ENCODE measurements around the gene SCG2.

The SCG2 gene

GRCh38 chr2:223582001-223582400 is 20.2 kb downstream of the SCG2 start:
- DNase-seq (ENCODE audit: low read depth in 1 of 2, low spot score in 1 of 2) = no peak

GRCh38 chr2:223580951-223581350 is 21.2 kb downstream of the SCG2 start:
- DNase-seq (ENCODE audit: low read depth in 1 of 2, low spot score in 1 of 2) = no peak

DNA sequence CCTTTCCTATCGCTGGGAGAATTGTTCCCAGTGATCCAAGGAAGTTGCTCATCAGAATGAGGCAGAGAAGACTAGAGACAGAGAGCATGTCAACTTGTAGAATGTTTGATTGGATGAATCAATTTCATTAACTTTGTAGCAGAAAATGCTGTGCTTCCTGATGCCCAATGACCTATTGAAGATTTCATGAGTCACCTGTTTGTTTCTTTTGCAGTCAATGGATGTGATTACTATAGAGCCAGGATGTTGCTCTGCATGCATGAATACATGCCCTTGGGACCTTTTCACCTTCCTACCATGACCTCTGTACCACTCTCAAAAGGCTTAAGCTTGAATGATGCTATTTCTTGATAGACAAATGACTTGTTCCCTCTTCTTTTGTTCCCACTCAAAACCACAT is 23.3 kb downstream of the SCG2 start:
- DNase-seq (ENCODE audit: low read depth in 1 of 2, low spot score in 1 of 2) = no peak

DNA sequence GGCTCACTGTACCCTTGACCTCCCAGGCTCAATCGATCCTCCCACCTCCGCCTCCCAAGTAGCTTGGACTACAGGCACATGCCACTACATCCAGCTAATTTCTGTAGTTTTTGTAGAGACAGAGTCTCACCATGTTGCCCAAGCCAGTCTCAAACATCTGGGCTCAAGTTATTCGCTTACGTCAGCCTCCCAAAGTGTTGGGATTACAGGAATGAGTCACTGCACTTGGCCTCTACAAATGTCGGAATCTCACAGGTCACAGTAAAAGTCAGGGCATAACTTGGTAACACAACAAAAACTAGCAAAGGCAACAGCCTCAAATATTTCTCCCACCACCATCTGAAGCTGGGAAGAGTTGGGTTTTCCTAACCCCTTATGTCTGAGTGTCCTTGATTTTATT is 25.3 kb downstream of the SCG2 start:
- no peak for DNase-seq (ENCODE audit: low read depth in 1 of 2, low spot score in 1 of 2)

DNA sequence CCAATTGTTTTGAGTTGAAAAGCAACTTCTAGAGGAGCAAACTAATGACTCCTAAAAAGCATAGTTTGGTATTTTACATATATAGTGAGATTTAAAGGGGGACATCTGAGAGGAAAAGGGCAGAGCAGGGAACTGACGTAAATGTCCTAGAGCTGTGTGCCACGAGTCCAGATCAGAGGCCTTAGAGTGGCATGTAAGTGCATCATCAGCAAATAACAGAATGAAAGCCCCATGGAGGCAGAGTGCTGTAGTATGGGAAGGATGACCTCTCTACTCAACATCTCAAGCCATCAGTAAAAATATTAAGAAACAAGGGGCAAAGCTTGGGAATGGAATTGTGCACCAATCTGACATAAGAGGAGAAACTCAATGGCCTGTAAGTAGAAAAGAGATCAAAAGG is 31.4 kb downstream of the SCG2 start:
- no peak for DNase-seq (ENCODE audit: low read depth in 1 of 2, low spot score in 1 of 2)

DNA sequence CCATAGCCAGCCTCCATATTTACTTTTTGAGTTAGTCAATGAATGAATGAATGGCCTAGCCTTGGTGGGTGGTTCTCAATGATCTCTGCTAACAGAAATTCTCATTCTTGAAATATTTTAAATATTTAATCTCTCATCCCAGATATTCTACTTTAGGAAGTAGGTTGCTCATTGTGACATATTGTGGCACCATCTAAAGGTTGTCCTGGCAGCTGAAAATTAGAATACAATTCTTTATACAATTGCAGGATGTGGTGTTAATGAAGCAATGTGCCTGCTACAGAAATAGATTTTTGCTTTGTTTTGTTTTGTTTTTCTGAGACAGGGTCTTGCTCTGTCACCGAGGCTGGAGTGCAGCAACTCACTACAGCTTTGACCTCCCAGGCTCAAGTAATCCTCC is 35.8 kb downstream of the SCG2 start:
- DNase-seq (ENCODE audit: low read depth in 1 of 2, low spot score in 1 of 2) = no peak

GRCh38 chr2:223563462-223563861 is 38.7 kb downstream of the SCG2 start:
- no peak for DNase-seq (ENCODE audit: low read depth in 1 of 2, low spot score in 1 of 2)

DNA sequence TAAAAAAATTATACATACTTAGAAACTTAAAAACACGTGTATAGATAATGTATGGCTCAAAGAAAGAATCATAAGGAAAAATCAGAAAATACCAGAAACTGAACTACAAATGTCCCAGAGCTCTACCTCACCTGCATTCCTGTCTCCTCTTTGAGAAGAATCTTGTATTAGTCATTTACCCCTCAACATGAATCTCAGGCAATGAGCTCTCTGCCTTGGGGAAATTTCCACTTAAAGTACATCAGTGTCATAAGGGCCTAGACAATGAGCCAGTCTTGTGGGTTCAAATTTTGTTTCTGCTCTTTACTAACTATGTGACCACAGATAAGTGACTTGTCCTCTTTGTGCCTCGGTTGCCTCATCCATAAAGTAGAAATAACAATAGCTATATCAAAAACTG is 40.1 kb downstream of the SCG2 start:
- no peak for DNase-seq (ENCODE audit: low read depth in 1 of 2, low spot score in 1 of 2)

DNA sequence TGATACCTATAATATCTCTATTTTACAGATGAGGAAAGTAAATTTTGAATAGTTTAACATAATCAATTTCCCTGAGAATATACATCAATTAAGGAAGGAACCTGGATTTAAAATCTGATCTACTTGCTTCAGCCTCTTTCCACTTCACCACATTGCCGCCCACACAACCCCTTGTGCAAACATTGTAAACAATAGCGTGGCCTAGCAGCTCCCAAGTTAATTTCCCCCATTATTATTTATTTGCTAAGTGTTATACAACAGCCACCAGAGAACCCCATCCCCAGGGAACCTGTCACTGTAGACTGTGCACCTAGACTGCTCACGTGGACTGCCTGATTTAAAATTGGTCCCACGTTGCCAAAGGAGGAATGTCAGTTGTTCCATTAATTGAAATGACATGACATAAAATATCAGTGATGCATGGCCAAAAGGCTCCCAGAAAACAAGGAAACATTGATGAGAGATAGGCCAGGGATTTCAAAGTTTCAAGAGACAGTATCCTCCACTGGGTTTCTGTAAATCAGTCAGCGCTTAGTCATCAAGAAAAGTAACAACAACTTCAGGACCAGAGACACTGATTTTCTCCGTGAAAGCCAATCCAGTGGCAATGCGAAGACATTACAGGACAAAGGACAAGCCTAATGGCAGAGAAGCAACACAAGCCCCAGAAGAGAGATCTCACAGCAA is 41.3 kb downstream of the SCG2 start:
- no peak for DNase-seq (ENCODE audit: low read depth in 1 of 2, low spot score in 1 of 2)

GRCh38 chr2:223558970-223559369 is 43.2 kb downstream of the SCG2 start:
- DNase-seq (ENCODE audit: low read depth in 1 of 2, low spot score in 1 of 2) = no peak

- DNase-seq (ENCODE audit: low read depth in 1 of 2, low spot score in 1 of 2) = no peak
Observed at GRCh38 chr2:223554923-223555322, 47.2 kb downstream of the SCG2 start.

DNA sequence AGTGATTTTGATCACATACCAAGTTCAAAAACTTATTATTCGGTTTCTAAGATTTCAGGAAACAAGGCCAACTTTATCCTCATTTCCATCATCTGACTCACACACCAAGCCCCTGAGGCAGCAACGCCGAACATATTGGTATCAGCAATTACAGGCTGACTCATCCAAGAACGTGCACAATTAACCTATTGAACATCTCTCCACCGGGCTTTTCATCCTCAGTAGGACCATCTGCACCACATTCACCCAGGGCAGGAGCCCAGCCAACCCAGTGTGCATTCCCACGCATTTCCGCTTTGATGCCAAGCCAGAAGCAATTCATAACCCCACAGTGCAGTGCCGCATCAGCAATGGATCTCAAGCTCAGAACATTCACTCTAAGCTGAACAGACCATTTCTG is 52.9 kb downstream of the SCG2 start:
- DNase-seq (ENCODE audit: low read depth in 1 of 2, low spot score in 1 of 2) = no peak

DNA sequence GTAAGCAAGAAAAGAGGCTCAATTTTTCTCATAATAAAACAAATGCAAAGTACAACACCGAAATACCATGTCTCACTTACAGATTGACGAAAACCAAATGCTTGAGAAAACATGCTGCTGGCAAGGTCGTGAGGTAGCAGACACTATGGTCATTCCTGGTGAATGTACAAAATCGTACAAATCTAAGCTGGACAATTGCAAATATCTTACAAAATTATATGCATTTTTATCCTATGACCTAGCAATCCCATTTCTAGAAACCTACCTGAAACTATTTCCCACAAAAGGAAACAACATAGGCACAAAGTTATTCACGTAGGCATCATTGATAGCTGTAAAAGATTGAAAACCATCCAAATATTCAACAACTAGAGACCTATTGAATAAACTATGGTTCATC is 54.0 kb downstream of the SCG2 start:
- DNase-seq (ENCODE audit: low read depth in 1 of 2, low spot score in 1 of 2) = no peak

Measured in activated CD4-positive, alpha-beta T cell treated with anti-CD3 and anti-CD28 coated beads, Interleukin-2, amount 50 U/mL, for 24 hours (primary cell).